GM13977 (cell line): Measurements from ENCODE around the gene GSTT4.
A peak's percentile ranks its signal among the peaks of the same experiment; 100 is the strongest.
"Not testable (repeated sequence)": the region's sequence is repeated elsewhere in the genome, so short reads cannot be mapped to it uniquely, and the experiment has no call there.

Source experiments
- DNase-seq: peaks from one replicate; pipeline ENCODE4 v3.0.0; 2012; ENCODE audit warnings: low spot score
- CTCF ChIP-seq: IDR thresholded peaks from 2 replicates; pipeline ENCODE4 v1.5.1; 2012; ENCODE audit warnings: mild to moderate bottlenecking, control low read depth; ENCODE audit not compliant: insufficient read depth; ENCODE audit errors: extremely low read depth, missing control alignments
- in situ Hi-C: fragments of 300-500 bp; cut with MboI; formaldehyde crosslinking; loops from one replicate; pipeline ENCODE4 v1.12.0; 2022; ENCODE audit warnings: low sequenced_read_pairs, low pct_unique_long_range_greater_than_20kb, mixed read lengths, inconsistent platforms; ENCODE audit not compliant: unreplicated experiment

The GSTT4 gene

DNA sequence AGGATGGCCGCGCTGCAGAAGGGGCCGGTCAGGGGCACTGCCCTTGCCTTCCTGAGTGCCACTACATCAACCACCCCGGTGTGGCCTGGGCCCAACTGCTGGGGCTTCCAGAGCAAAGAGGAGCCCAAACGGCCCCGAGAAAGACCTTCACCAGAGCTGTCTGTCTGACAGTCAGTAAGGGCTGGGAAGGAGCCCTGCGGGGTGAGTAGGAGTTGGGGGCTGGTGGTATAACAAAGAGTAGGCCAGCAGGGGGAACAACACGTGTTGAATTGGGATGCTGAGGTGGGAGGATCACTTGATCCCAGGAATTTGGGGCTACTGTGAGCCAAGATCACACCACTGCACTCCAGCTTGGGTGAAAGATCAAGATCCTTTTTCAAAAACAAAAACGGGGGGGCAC is 3.9 kb downstream of the GSTT4 start:
- in situ Hi-C loops = no loop called here
- no peak for TF ChIP-seq CTCF
- DNase-seq = no peak

DNA sequence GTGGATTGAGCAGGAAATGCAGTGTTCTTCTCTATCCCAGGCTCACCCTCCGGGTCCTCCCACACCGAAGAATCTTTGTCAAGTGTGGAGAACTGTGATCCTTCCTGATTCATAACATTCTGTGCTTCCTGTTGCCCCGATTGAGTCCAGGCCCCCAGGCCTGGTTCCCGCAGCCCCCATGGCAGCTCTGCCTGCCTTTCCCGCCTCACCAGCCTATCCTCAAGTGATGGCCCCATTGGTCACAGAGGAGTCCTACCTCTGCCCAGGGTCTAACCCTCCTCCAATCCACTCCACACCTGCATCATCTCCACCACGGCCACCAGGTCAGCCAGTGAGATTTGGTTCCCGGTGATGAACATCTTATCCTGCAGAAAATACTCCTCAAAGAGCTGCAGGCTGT is 5.5 kb downstream of the GSTT4 start:
- DNase-seq, in situ Hi-C loops: not testable (repeated sequence)

GRCh38 chr22:23997092-23997491 is 8.2 kb downstream of the GSTT4 start:
- TF ChIP-seq CTCF = no peak
- in situ Hi-C loops = no loop called here
- DNase-seq = no peak

GRCh38 chr22:23993581-23994177 is 11.6 kb downstream of the GSTT4 start:
- in situ Hi-C loops, DNase-seq: not testable (repeated sequence)

DNA sequence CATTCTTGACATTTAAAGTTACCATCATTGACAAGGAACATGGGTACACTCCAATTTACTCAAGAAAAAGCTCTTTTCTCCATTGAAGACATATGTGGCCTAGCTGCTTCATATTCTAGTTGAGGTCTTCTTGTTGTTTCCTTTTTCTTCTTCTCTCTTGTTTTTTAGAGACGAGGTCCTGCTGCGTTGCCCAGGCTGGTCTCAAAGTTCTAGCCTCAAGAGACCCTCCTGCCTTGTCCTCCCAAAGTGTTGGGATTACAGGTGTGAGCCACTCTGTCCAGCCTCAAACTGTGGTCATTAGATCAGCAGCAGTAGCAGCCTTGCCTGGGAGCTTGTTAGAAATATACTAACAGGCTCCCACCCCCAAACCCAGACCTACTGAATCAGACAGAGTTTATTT is 12.2 kb downstream of the GSTT4 start:
- DNase-seq, in situ Hi-C loops: not testable (repeated sequence)

DNA sequence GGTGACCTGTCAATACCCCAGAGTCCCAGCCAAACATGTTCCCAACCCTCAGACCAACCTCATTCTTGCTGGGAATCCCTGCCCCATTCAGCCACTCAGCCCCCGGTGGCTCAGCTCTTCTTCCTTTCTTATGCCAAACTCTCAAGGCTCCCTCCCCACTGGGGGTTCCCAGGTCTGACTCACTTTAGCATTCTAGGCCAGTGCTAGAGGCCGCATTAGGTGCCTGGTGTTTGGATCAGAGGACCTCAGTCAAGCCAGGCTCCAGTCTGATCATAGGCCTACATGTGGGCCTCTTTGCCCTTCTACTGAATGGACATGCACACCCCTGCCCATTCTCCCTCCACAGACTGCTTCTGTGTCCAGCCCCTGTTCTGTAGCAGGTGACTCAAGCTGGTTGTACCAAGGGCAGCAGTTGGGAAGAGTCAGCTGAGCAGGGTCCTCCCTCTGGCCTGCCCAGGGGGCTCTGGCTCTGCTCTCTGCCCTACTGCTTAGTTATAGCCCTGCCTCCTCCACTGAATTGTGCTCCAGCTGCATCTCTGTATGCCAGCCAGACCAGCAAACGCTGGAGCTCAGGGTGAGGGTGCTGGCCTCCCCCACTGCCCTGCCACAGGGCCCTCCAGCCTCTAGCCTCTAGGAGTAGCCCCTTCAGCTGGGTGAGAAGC is 15.5 kb downstream of the GSTT4 start:
- DNase-seq, in situ Hi-C loops: not testable (repeated sequence)

DNA sequence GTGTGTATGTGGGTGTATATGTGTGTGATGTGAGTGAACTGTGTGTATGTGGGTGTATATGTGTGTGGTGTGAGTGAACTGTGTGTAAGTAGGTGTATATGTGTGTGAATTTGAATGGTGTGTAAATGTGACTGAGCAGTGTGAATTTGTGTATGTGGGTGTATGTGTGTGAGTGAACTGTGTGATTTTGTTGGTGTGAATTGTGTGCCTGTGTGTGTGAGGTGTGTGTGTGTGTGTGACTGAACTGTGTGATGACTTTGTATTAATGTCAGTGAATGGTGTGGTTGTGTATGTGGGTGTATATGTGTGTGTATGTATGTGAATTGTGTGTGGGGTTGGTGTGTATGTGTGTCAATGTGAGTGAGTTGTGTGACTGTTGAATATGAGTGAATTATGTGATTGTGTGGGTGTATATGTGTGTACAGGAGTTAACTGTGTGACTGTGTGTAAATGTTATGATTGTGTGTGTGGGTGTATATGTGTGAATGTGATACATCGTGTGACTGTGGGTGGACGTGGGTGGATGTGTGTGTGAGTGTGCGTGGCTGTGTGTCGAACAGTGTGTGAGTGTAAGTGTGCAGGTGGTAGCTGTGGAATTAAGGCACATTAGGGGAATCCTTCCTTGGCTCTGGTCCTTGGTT is 18.6 kb downstream of the GSTT4 start:
- in situ Hi-C loops, DNase-seq: not testable (repeated sequence)

DNA sequence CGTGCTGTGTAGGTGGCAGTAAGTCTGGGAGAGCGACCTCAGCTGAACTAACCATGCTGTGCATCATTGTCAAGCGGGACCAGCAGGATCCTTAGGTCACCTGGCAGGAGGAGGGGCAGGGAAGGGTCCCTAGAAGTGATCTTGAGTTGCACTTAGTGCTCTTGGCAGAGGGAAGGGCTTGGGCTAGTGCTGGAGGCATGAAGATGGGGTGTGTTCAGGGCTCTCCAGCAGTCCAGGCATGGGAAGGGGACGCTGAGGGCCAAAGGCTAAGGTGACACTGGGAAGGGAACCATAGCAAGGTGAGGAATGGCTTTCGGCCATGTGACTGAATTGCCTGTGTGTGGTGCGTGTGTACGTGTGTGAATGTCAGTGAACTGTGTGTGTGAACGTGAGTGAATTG is 19.2 kb downstream of the GSTT4 start:
- in situ Hi-C loops, DNase-seq: not testable (repeated sequence)

DNA sequence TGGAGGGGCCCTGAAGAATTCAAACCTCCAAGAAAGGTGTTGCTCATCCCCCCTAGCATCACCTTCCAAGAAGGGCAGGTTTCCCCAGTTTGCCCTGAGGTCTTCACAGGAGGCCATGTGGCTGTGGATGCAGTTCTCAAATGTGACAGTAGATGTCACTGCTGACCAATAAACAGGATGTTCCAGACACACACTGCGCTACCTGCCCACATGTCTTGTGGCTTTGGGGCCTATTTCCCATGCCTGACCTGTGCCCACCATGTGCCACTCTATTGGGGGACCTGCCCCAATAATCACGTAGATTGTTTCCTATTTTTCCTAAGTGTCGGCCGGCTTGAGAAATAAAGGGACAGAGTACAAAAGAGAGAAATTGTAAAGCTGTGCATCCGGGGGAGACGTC is 20.8 kb downstream of the GSTT4 start:
- in situ Hi-C loops = no loop called here
- TF ChIP-seq CTCF = peak; percentile 50
- DNase-seq = no peak

DNA sequence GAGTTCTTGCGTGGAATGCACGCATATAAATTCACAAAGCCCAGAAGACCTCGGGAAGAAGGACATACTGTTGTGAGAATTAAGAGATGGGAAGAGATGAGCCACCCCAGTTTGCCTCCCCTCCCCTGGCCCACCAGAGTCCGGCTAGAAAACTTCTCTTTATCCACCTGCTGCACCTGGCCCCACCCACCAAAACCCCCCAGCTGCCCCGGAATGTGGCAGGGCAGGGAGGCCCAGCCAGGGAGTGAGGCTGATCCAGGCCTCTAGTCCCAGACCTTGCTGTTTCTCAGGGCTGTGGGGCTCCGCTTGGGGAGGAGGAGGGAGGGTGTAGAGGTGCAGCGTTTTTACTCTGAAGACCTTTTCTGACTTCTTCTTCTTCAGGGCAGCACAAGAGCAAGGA is 24.7 kb downstream of the GSTT4 start:
- in situ Hi-C loops = not testable (repeated sequence)

GRCh38 chr22:23979557-23980240 is 25.6 kb downstream of the GSTT4 start, which contains the start of gene GSTT2:
Gene GSTT2 (plus strand): TSS chr22:23980134.
- in situ Hi-C loops = not testable (repeated sequence)

More for the DNA sequence above, 24.7 kb downstream of the GSTT4 start:
- not testable (repeated sequence) for DNase-seq

GRCh38 chr22:23977304-23977703 is 27.9 kb downstream of the GSTT4 start:
- DNase-seq, in situ Hi-C loops: not testable (repeated sequence)

More at GRCh38 chr22:23979557-23980240, 25.6 kb downstream of the GSTT4 start, which contains the start of gene GSTT2:
- DNase-seq = not testable (repeated sequence)

DNA sequence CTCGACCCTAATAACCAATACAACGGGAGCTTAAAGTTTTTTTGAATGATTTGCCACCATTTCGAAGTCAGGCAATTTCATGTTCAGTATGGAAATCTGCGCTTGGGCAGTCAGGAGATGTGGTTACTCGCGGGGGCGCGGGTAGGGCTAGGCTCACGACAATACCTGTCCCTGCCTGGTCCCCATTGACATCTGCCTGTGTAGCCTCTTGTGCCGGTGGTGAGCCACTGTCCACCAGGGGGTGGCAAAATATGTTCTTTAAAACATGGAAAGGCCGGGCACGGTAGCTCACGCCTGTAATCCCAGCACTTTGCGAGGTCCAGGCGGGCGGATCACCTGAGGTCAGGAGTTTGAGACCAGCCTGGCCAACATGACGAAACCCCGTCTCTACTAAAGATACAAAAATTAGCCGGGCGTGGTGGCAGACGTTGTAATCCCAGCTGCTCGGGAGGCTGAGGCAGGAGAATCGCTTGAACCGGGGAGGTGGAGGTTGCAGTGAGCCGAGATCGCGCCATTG is 30.4 kb downstream of the GSTT4 start:
- in situ Hi-C loops, DNase-seq: not testable (repeated sequence)

- in situ Hi-C loops, DNase-seq: not testable (repeated sequence)
Measured at GRCh38 chr22:23974345-23974744, 30.9 kb downstream of the GSTT4 start, which contains the start of gene DDT. Gene DDT (minus strand): TSS chr22:23974441. CDS start chr22:23974414, 27 bp downstream.
